HepG2 (cell line): ENCODE measurements around the gene C2orf80.

Source experiments
- ATF1 ChIP-seq: IDR thresholded peaks from 2 replicates; pipeline ENCODE4 v1.6.1; 2016; ENCODE audit warnings: mild to moderate bottlenecking, control low read depth
- BCL3 ChIP-seq: sonication (generic); formaldehyde crosslinking; IDR thresholded peaks from 2 replicates; pipeline ENCODE4 v1.5.1; 2020; ENCODE audit warnings: mild to moderate bottlenecking, missing genetic modification reagents, moderate library complexity
- HMGXB4 ChIP-seq, 2 experiments: sonication (generic) in 1 of 2; formaldehyde crosslinking in 1 of 2; IDR thresholded peaks; 2 replicates each; pipeline versions ENCODE4 v1.4.0 to v1.6.1; 2018 to 2020; ENCODE audit warnings: missing genetic modification reagents in 2 of 2, borderline replicate concordance in 1 of 2, low read depth in 1 of 2, mild to moderate bottlenecking in 1 of 2, missing biosample characterization in 1 of 2
- IRX3 ChIP-seq: sonication (generic); formaldehyde crosslinking; IDR thresholded peaks from 2 replicates; pipeline ENCODE4 v1.8.1; 2023; ENCODE audit warnings: mild to moderate bottlenecking, low read depth, missing genetic modification reagents, borderline replicate concordance
- JUND ChIP-seq: sonication (generic); formaldehyde crosslinking; IDR thresholded peaks from 2 replicates; pipeline ENCODE4 v1.8.0; 2022; ENCODE audit warnings: mild to moderate bottlenecking, missing genetic modification reagents
- NFAT5 ChIP-seq: sonication (generic); formaldehyde crosslinking; IDR thresholded peaks from 2 replicates; pipeline ENCODE4 v1.4.0; 2020; ENCODE audit warnings: missing genetic modification reagents
- POGZ ChIP-seq: sonication (generic); formaldehyde crosslinking; IDR thresholded peaks from 2 replicates; pipeline ENCODE4 v1.4.0; 2020; ENCODE audit warnings: mild to moderate bottlenecking, missing genetic modification reagents
- PRDM10 ChIP-seq: sonication (generic); formaldehyde crosslinking; IDR thresholded peaks from 2 replicates; pipeline ENCODE4 v1.4.0; 2020; ENCODE audit warnings: low read depth, missing genetic modification reagents
- PRMT3 ChIP-seq: sonication (generic); formaldehyde crosslinking; IDR thresholded peaks from 2 replicates; pipeline ENCODE4 v1.8.1; 2022; ENCODE audit warnings: low read depth, mild to moderate bottlenecking, moderate library complexity, missing genetic modification reagents, borderline replicate concordance
- SOX6 ChIP-seq, 2 experiments: fragments of 450-650 bp in 1 of 2; sonication (generic) in 1 of 2; formaldehyde crosslinking in 1 of 2; IDR thresholded peaks; 2 replicates each; pipeline versions ENCODE4 v1.4.0 to v1.6.1; 2017 to 2020; ENCODE audit warnings: antibody characterized with exemption in 1 of 2, mild to moderate bottlenecking in 1 of 2, missing genetic modification reagents in 1 of 2
- STAT6 ChIP-seq: sonication (generic); formaldehyde crosslinking; IDR thresholded peaks from 2 replicates; pipeline ENCODE4 v1.4.0; 2020; ENCODE audit warnings: missing genetic modification reagents, mild to moderate bottlenecking, borderline replicate concordance
- TBP ChIP-seq: sonication (generic); formaldehyde crosslinking; IDR thresholded peaks from 2 replicates; pipeline ENCODE4 v1.5.0; 2020; ENCODE audit warnings: missing genetic modification reagents
- ZFP1 ChIP-seq: IDR thresholded peaks from 2 replicates; pipeline ENCODE4 v1.6.1; 2016

GRCh38 chr2:208186893-208187292 lies 2.9 kb downstream of the C2orf80 start:
- no peak for TF ChIP-seq STAT6 (CRISPR knock-in tag)
- TF ChIP-seq BCL3, result no peak
- TF ChIP-seq PRDM10 (CRISPR knock-in tag), result no peak
- no peak for TF ChIP-seq TBP (CRISPR knock-in tag)
- no peak for TF ChIP-seq NFAT5
- no peak for TF ChIP-seq ZFP1 (CRISPR knock-in tag)
- TF ChIP-seq PRMT3 (CRISPR knock-in tag), result no peak
- TF ChIP-seq ATF1 (CRISPR knock-in tag), result no peak
- TF ChIP-seq IRX3 (CRISPR knock-in tag), result no peak
- no peak for TF ChIP-seq POGZ
- no peak for TF ChIP-seq SOX6 (IDR thresholded peaks at IDR 0.05)
- no peak for TF ChIP-seq SOX6 (CRISPR knock-in tag; IDR thresholded peaks at IDR 0.05)
- no peak for TF ChIP-seq HMGXB4 (CRISPR knock-in tag; IDR thresholded peaks at IDR 0.05; ENCODE audit: borderline replicate concordance in 1 of 2, low read depth in 1 of 2)
- no peak for TF ChIP-seq JUND (CRISPR knock-in tag)
